ENCODE measurements around the gene GABRA6. TPM values are rescaled to one million over a fixed set of nuclear protein-coding genes. Genes with fewer than 3 reads are reported as not detected.
"Not testable (repeated sequence)": the region's sequence is repeated elsewhere in the genome, so short reads cannot be mapped to it uniquely, and the experiment has no call there.

The GABRA6 gene
- not detected for total RNA-seq

DNA sequence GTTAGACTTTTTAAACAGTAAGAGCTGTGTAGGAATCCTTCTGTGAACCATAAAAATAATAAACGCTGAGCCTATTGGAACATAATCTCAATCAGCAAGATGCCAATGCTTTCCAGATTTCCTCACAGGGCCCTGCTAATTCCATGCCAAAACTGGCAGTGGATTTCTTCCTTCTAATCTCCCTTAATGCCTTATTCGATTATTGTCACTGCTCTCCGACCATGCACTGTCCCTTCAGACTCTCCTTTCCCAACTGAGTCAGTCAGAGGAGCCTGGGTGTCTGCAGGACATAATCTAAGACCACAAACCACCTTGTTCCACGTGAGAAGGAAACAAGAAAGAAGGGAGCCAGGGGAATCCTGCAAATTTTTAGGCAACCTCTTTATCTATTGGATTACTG, at the start of gene GABRA6:
Gene GABRA6, plus strand, starts transcription at position 261 of the 400 bp plus-strand sequence. CDS start 269 bp downstream, outside the sequence.
- POLR2A ChIA-PET: no interaction called here

GRCh38 chr5:161637591-161637990, 47.9 kb upstream of the GABRA6 start:
- Mint-ChIP-seq H3K27ac (no peak overlapping the region), H3K4me1 (no peaks in the 10 kb centered on the region), H3K27me3 (no peaks in the 10 kb centered on the region), H3K9me3 (peaks cover 2% of the 10 kb centered on the region), H3K4me3 (no peak overlapping the region), H3K36me3 (ENCODE audit: low read depth) (no peaks in the 10 kb centered on the region)
- ChIA-PET CTCF (no interaction called here), POLR2A (no interaction called here)
- no peak for DNase-seq

More for the DNA sequence above, at the start of gene GABRA6:
- H3K36me3 Mint-ChIP-seq (ENCODE audit: low read depth): no peaks in the 10 kb centered on the region
- H3K27ac Mint-ChIP-seq: no peak within 1 kb of the TSS
- H3K4me3 Mint-ChIP-seq: no peak within 1 kb of the TSS
- peaks cover 6% of the 10 kb centered on the region for H3K9me3 Mint-ChIP-seq
- H3K4me1 Mint-ChIP-seq: no peaks in the 10 kb centered on the region
- H3K27me3 Mint-ChIP-seq: no peaks in the 10 kb centered on the region
- CTCF ChIA-PET: no interaction called here
- no peak for DNase-seq

- Mint-ChIP-seq H3K4me1 (no peaks in the 10 kb centered on the region), H3K4me3 (no peak overlapping the region), H3K27me3 (no peaks in the 10 kb centered on the region), H3K27ac (no peak overlapping the region), H3K36me3 (ENCODE audit: low read depth) (no peaks in the 10 kb centered on the region), H3K9me3 (peaks cover 4% of the 10 kb centered on the region)
- DNase-seq: no peak
- POLR2A ChIA-PET: no interaction called here
- CTCF ChIA-PET: no interaction called here
Observed at GRCh38 chr5:161641444-161641843, 44.1 kb upstream of the GABRA6 start.

- Mint-ChIP-seq H3K36me3 (ENCODE audit: low read depth) (no peaks in the 10 kb centered on the region), H3K4me3 (no peak overlapping the region), H3K27ac (no peak overlapping the region), H3K4me1 (no peaks in the 10 kb centered on the region), H3K9me3 (peaks cover 4% of the 10 kb centered on the region), H3K27me3 (no peaks in the 10 kb centered on the region)
- CTCF ChIA-PET: no interaction called here
- POLR2A ChIA-PET: no interaction called here
- no peak for DNase-seq
Observed at GRCh38 chr5:161645264-161645663, 40.3 kb upstream of the GABRA6 start.

DNA sequence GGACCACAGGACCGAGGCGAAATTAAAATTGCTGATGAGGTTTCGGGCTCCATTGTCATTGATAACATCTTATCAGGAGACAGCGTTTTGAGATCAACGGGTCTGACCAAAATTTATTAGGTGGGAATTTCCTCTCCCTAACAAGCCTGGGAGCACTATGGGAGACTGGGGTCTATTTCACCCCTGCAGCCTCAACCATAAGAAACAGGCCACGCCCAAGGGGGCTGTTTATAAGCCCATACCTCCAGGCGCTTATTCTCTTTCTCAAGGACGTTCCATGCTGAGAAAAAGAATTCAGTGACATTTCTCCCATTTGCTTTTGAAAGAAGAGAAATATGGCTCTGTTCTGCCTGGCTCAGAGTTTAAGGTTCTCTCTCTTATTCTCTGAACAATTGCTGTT, 33.6 kb upstream of the GABRA6 start:
- H3K4me3 Mint-ChIP-seq; H3K27ac Mint-ChIP-seq; H3K4me1 Mint-ChIP-seq; POLR2A ChIA-PET; H3K36me3 Mint-ChIP-seq (ENCODE audit: low read depth); CTCF ChIA-PET; DNase-seq; H3K27me3 Mint-ChIP-seq: not testable (repeated sequence)
- H3K9me3 Mint-ChIP-seq: peaks cover 15% of the 10 kb centered on the region

DNA sequence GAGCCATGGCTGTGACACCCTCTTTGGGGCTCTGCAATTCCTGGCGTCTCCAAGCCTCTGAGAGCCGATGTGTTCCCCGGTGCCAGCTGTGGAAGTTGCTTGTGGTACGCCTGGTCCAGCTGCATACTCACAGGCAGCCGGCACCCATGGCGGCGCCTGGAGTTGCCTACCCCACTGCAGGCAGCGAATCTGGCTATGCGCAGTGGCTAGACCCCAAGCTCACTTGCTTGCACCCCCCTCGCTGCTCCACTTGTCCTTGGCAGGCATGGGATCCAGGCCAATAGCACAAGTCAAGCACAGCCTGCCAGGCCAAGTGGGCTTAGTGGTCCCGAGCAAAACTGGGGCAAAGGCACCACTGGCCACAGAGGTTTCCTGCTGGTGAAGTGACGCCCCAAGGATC, 24.7 kb upstream of the GABRA6 start:
- Mint-ChIP-seq H3K36me3 (ENCODE audit: low read depth) (no peaks in the 10 kb centered on the region), H3K27ac (no peak overlapping the region), H3K27me3 (no peaks in the 10 kb centered on the region), H3K9me3 (no peaks in the 10 kb centered on the region), H3K4me1 (no peaks in the 10 kb centered on the region), H3K4me3 (no peak overlapping the region)
- POLR2A ChIA-PET: no interaction called here
- DNase-seq: no peak
- CTCF ChIA-PET: no interaction called here

- ChIA-PET CTCF (no interaction called here), POLR2A (no interaction called here)
- Mint-ChIP-seq H3K9me3 (peaks cover 4% of the 10 kb centered on the region), H3K4me1 (no peaks in the 10 kb centered on the region), H3K27me3 (no peaks in the 10 kb centered on the region), H3K36me3 (ENCODE audit: low read depth) (no peaks in the 10 kb centered on the region), H3K27ac (no peak overlapping the region), H3K4me3 (no peak overlapping the region)
- DNase-seq: no peak
Observed at GRCh38 chr5:161663431-161663830, 22.1 kb upstream of the GABRA6 start.

- no peaks in the 10 kb centered on the region for H3K36me3 Mint-ChIP-seq (ENCODE audit: low read depth)
- ChIA-PET CTCF (no interaction called here), POLR2A (no interaction called here)
- H3K27ac Mint-ChIP-seq: no peak overlapping the region
- H3K9me3 Mint-ChIP-seq: peaks cover 4% of the 10 kb centered on the region
- DNase-seq: no peak
- H3K4me3 Mint-ChIP-seq: no peak overlapping the region
- no peaks in the 10 kb centered on the region for H3K4me1 Mint-ChIP-seq
- no peaks in the 10 kb centered on the region for H3K27me3 Mint-ChIP-seq
Observed at GRCh38 chr5:161676103-161676502, 9.4 kb upstream of the GABRA6 start.

- POLR2A ChIA-PET: no interaction called here
- Mint-ChIP-seq H3K27ac (no peak overlapping the region), H3K4me1 (no peaks in the 10 kb centered on the region), H3K9me3 (peaks cover 6% of the 10 kb centered on the region), H3K27me3 (no peaks in the 10 kb centered on the region), H3K36me3 (ENCODE audit: low read depth) (no peaks in the 10 kb centered on the region), H3K4me3 (no peak overlapping the region)
- no peak for DNase-seq
- CTCF ChIA-PET: no interaction called here
Observed at GRCh38 chr5:161686149-161686548, 628 bp downstream of the GABRA6 start.

- ChIA-PET CTCF (no interaction called here), POLR2A (no interaction called here)
- Mint-ChIP-seq H3K9me3 (peaks cover 6% of the 10 kb centered on the region), H3K4me1 (no peaks in the 10 kb centered on the region), H3K27me3 (no peaks in the 10 kb centered on the region), H3K27ac (no peak overlapping the region), H3K4me3 (no peak overlapping the region), H3K36me3 (ENCODE audit: low read depth) (no peaks in the 10 kb centered on the region)
- DNase-seq: no peak
Observed at GRCh38 chr5:161686881-161687280, 1.4 kb downstream of the GABRA6 start.

DNA sequence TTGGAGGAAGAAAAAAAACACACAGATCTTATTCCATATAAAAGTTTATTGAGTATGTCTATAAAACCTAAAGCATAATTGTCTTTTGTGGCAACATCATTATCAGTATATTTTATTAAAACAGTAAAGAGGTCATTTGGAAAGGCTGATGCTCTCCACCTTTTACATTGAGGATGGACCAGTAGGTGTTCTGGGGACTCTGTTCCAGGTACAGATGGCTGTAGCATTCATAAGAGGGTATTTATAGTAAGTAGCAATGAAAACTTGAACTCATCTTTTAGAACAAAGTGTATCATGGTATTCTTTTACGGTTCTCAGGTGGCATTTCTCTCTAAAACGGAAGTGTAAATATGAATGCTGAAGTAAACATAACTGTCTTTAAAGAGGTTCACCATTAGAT, 1.8 kb downstream of the GABRA6 start:
- no peaks in the 10 kb centered on the region for H3K27me3 Mint-ChIP-seq
- ChIA-PET POLR2A (no interaction called here), CTCF (no interaction called here)
- H3K27ac Mint-ChIP-seq: no peak overlapping the region
- DNase-seq: no peak
- peaks cover 6% of the 10 kb centered on the region for H3K9me3 Mint-ChIP-seq
- H3K4me3 Mint-ChIP-seq: no peak overlapping the region
- H3K36me3 Mint-ChIP-seq (ENCODE audit: low read depth): no peaks in the 10 kb centered on the region
- no peaks in the 10 kb centered on the region for H3K4me1 Mint-ChIP-seq

DNA sequence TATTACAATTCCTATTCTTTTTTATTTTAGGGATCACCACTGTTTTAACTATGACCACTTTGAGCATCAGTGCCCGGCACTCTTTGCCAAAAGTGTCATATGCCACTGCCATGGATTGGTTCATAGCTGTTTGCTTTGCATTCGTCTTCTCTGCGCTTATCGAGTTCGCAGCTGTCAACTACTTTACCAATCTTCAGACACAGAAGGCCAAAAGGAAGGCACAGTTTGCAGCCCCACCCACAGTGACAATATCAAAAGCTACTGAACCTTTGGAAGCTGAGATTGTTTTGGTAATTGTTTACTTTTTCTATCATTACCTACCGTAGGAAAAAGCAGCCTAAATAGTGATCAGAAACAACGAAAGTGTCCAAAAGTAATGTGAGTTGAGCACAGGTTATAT, 6.4 kb downstream of the GABRA6 start:
- no peak for DNase-seq
- Mint-ChIP-seq H3K9me3 (peaks cover 2% of the 10 kb centered on the region), H3K27me3 (no peaks in the 10 kb centered on the region), H3K27ac (no peak overlapping the region), H3K4me3 (no peak overlapping the region), H3K36me3 (ENCODE audit: low read depth) (no peaks in the 10 kb centered on the region), H3K4me1 (no peaks in the 10 kb centered on the region)
- CTCF ChIA-PET: no interaction called here
- POLR2A ChIA-PET: no interaction called here

GRCh38 chr5:161697001-161697400, 11.5 kb downstream of the GABRA6 start:
- H3K27me3 Mint-ChIP-seq: no peaks in the 10 kb centered on the region
- H3K27ac Mint-ChIP-seq: no peak overlapping the region
- ChIA-PET POLR2A (no interaction called here), CTCF (no interaction called here)
- H3K4me1 Mint-ChIP-seq: no peaks in the 10 kb centered on the region
- no peak for DNase-seq
- no peaks in the 10 kb centered on the region for H3K36me3 Mint-ChIP-seq (ENCODE audit: low read depth)
- H3K4me3 Mint-ChIP-seq: no peak overlapping the region
- peaks cover 6% of the 10 kb centered on the region for H3K9me3 Mint-ChIP-seq

DNA sequence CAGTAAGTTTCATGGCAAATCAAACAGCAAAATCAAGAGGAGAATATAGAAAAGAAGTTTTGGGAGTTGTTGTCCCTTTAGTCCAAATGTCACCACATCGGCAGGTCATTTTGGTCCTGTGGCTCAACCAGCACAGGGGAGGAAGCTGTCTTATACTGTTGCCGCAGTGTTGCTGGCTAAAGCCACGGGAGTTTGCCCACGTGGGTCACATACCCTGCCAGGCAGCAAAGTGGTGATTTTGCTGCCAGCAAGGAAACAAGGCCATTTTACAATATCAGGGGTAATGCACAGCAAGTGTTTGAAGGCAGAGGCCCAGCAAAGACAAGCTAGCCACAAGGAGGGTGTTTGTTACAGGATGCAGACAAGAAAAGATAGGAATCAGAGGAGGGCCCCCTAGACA, 14.5 kb downstream of the GABRA6 start:
- no peak for DNase-seq
- Mint-ChIP-seq H3K27me3 (no peaks in the 10 kb centered on the region), H3K9me3 (peaks cover 6% of the 10 kb centered on the region), H3K4me1 (no peaks in the 10 kb centered on the region), H3K27ac (no peak overlapping the region), H3K4me3 (no peak overlapping the region), H3K36me3 (ENCODE audit: low read depth) (no peaks in the 10 kb centered on the region)
- CTCF ChIA-PET: no interaction called here
- POLR2A ChIA-PET: no interaction called here

GRCh38 chr5:161703528-161703927, 18.0 kb downstream of the GABRA6 start:
- POLR2A ChIA-PET: no interaction called here
- H3K36me3 Mint-ChIP-seq (ENCODE audit: low read depth): no peaks in the 10 kb centered on the region
- no peaks in the 10 kb centered on the region for H3K4me1 Mint-ChIP-seq
- no peak overlapping the region for H3K4me3 Mint-ChIP-seq
- no peak for DNase-seq
- H3K27ac Mint-ChIP-seq: no peak overlapping the region
- CTCF ChIA-PET: no interaction called here
- H3K27me3 Mint-ChIP-seq: no peaks in the 10 kb centered on the region
- peaks cover 4% of the 10 kb centered on the region for H3K9me3 Mint-ChIP-seq

Data from activated CD4-positive, alpha-beta memory T cell treated with anti-CD3 and anti-CD28 coated beads, Interleukin-2, amount 10 ng/mL, durations not matched to agents 7 days and 5 days (primary cell).